ENCODE data around the gene CNPY3.

DNA sequence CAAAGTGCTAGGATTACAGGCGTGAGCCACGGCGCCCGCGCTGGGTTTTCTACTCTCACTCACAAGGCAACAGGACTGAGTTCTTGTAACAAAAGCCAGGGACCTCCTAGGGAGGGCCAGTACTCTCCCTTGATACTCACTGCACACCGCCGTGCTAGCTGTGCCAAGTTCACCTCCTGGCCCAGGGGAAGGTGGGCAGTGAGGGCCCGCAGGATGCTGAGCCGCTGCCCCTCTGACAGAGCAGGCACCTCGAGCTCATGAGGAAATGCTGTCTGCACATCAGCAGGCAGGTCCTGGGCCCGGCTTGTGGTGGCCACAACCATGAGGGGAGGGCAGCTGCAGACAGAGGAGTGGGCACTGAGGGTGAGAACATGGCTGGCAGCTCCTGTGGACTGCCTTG lies 37.9 kb downstream of the CNPY3 start:
- TF ChIP-seq, protein P1, sequence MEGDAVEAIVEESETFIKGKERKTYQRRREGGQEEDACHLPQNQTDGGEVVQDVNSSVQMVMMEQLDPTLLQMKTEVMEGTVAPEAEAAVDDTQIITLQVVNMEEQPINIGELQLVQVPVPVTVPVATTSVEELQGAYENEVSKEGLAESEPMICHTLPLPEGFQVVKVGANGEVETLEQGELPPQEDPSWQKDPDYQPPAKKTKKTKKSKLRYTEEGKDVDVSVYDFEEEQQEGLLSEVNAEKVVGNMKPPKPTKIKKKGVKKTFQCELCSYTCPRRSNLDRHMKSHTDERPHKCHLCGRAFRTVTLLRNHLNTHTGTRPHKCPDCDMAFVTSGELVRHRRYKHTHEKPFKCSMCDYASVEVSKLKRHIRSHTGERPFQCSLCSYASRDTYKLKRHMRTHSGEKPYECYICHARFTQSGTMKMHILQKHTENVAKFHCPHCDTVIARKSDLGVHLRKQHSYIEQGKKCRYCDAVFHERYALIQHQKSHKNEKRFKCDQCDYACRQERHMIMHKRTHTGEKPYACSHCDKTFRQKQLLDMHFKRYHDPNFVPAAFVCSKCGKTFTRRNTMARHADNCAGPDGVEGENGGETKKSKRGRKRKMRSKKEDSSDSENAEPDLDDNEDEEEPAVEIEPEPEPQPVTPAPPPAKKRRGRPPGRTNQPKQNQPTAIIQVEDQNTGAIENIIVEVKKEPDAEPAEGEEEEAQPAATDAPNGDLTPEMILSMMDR (IDR thresholded peaks at IDR 0.05; ENCODE audit: borderline replicate concordance, extremely low read depth, low read length, poor library complexity, severe bottlenecking): no peak
- TF ChIP-seq EZH2 (IDR thresholded peaks at IDR 0.05; ENCODE audit: borderline replicate concordance, low read depth, low read length, severe bottlenecking): no peak
